CD14-positive monocyte (primary cell): ENCODE measurements around the gene ZP4. TPM values are rescaled to one million over a fixed set of nuclear protein-coding genes. Genes with fewer than 3 reads are reported as not detected.

Experiments used
- DNase-seq, 3 donors: peaks; one replicate each; pipeline ENCODE4 v3.0.0-alpha.2; 2011 to 2022
- H2AFZ ChIP-seq: 2 replicates; pipeline ENCODE4 v1.6.0; 2012; ENCODE audit warnings: mild to moderate bottlenecking, low read depth, low read length, inconsistent platforms; ENCODE audit not compliant: insufficient read depth, poor library complexity, severe bottlenecking
- H3K27ac ChIP-seq, 2 donors: 1 replicate in 1 of 2; 2 replicates in 1 of 2; pipeline ENCODE4 v1.5.1; 2012 to 2013; ENCODE audit warnings: low read length in 2 of 2, control low read depth in 1 of 2, inconsistent platforms in 1 of 2, low read depth in 1 of 2, mild to moderate bottlenecking in 1 of 2
- H3K27me3 ChIP-seq, 2 donors: one replicate each; pipeline versions ENCODE4 v1.6.0 to v1.6.1; 2011 to 2013; ENCODE audit warnings: low read length in 2 of 2; ENCODE audit not compliant: control insufficient read depth in 2 of 2, insufficient read depth in 2 of 2
- H3K36me3 ChIP-seq, 2 donors: replicated peaks in 1 of 2; 1 replicate in 1 of 2; 2 replicates in 1 of 2; pipeline versions ENCODE4 v1.5.1 to v1.6.1; 2012 to 2013; ENCODE audit warnings: low read length in 2 of 2, control low read depth in 1 of 2, inconsistent platforms in 1 of 2, mild to moderate bottlenecking in 1 of 2; ENCODE audit not compliant: insufficient read depth in 2 of 2, control insufficient read depth in 1 of 2
- H3K4me1 ChIP-seq, 2 donors: 1 replicate in 1 of 2; 2 replicates in 1 of 2; pipeline versions ENCODE4 v1.5.1 to v1.6.1; 2012 to 2013; ENCODE audit warnings: low read length in 2 of 2, control low read depth in 1 of 2, inconsistent platforms in 1 of 2, mild to moderate bottlenecking in 1 of 2, moderate library complexity in 1 of 2; ENCODE audit not compliant: insufficient read depth in 2 of 2, control insufficient read depth in 1 of 2
- H3K4me2 ChIP-seq: replicated peaks from 2 replicates; pipeline ENCODE3; 2012; ENCODE audit warnings: low read length, moderate library complexity, mild to moderate bottlenecking; ENCODE audit not compliant: poor library complexity, severe bottlenecking; ENCODE audit errors: extremely low read depth
- H3K4me3 ChIP-seq, 3 experiments: fragments of 200-600 bp in 1 of 3; sonication (generic) in 1 of 3; replicated peaks in 1 of 3; 1 replicate in 2 of 3; 2 replicates in 1 of 3; pipeline ENCODE4 v1.5.1; 2011 to 2013; ENCODE audit warnings: low read length in 3 of 3, mild to moderate bottlenecking in 3 of 3, control low read depth in 2 of 3, low read depth in 2 of 3, inconsistent platforms in 1 of 3, moderate library complexity in 1 of 3
- H3K79me2 ChIP-seq: 2 replicates; pipeline ENCODE4 v1.6.0; 2012; ENCODE audit warnings: mild to moderate bottlenecking, control low read depth, inconsistent platforms, low read length, moderate library complexity; ENCODE audit not compliant: insufficient read depth
- H3K9ac ChIP-seq: 2 replicates; pipeline ENCODE4 v1.6.0; 2017; ENCODE audit warnings: low read length, mild to moderate bottlenecking; ENCODE audit not compliant: insufficient read depth, poor library complexity, severe bottlenecking
- H3K9me3 ChIP-seq, 2 donors: replicated peaks in 1 of 2; 1 replicate in 1 of 2; 2 replicates in 1 of 2; pipeline versions ENCODE4 v1.5.1 to v1.6.1; 2012 to 2013; ENCODE audit warnings: low read length in 2 of 2, control low read depth in 1 of 2; ENCODE audit not compliant: control insufficient read depth in 1 of 2, insufficient read depth in 1 of 2
- H4K20me1 ChIP-seq: 2 replicates; pipeline ENCODE4 v1.6.0; 2012; ENCODE audit warnings: mild to moderate bottlenecking, low read length, control low read depth, moderate library complexity; ENCODE audit not compliant: insufficient read depth
- H3K27ac Mint-ChIP-seq, 7 donors: one replicate each; pipeline ENCODE4 v1.8.0; 2020; ENCODE audit warnings: mild to moderate bottlenecking in 7 of 7, mixed read lengths in 7 of 7, moderate library complexity in 6 of 7, inconsistent platforms in 2 of 7
- H3K27me3 Mint-ChIP-seq, 3 donors: one replicate each; pipeline ENCODE4 v1.8.0; 2021 to 2022; ENCODE audit warnings: low read depth in 3 of 3, mild to moderate bottlenecking in 3 of 3, mixed read lengths in 3 of 3, moderate library complexity in 3 of 3, inconsistent platforms in 1 of 3
- H3K36me3 Mint-ChIP-seq, 2 donors: one replicate each; pipeline ENCODE4 v1.8.0; 2020; ENCODE audit warnings: mixed read lengths in 2 of 2, inconsistent platforms in 1 of 2, mild to moderate bottlenecking in 1 of 2
- H3K4me1 Mint-ChIP-seq: one replicate; pipeline ENCODE4 v1.8.0; 2020; ENCODE audit warnings: mild to moderate bottlenecking, mixed read lengths
- H3K4me3 Mint-ChIP-seq, 2 donors: one replicate each; pipeline ENCODE4 v1.8.0; 2020; ENCODE audit warnings: mild to moderate bottlenecking in 2 of 2, mixed read lengths in 2 of 2, moderate library complexity in 1 of 2
- H3K9me3 Mint-ChIP-seq, 7 donors: one replicate each; pipeline ENCODE4 v1.8.0; 2020 to 2022; ENCODE audit warnings: mixed read lengths in 7 of 7, mild to moderate bottlenecking in 6 of 7, moderate library complexity in 6 of 7, inconsistent platforms in 2 of 7
- WGBS: methylation state at CpG from one replicate; pipeline ENCODE4 v1.1.5; 2013; ENCODE audit warnings: missing lambda C conversion rate; ENCODE audit not compliant: insufficient coverage; 5-methylcytosine and 5-hydroxymethylcytosine counted together
- intact Hi-C, 2 donors: fragments of 100-400 bp; cut with micrococcal nuclease; formaldehyde crosslinking; loops; one replicate each; pipeline versions ENCODE4 v1.15.0 to v1.15.1; 2023
- polyA plus RNA-seq, 3 donors: library from polyadenylated mRNA; depleted of rRNA in 1 of 3; unstranded in 2 of 3; stranded (reverse) in 1 of 3; fragments of 300-500 nt in 2 of 3; fragments of >200 nt in 1 of 3; fragmentation: Illumina TruSeq in 2 of 3; gene quantifications; 1 replicate in 2 of 3; 2 replicates in 1 of 3; pipeline ENCODE4 v1.2.3, GENCODE V29; 2012 to 2021
- TF ChIP-seq, protein P1 (sequence below): fragments of 200-600 bp; IDR thresholded peaks from one replicate; pipeline ENCODE4 v1.8.0; 2022; ENCODE audit warnings: antibody characterized with exemption, mild to moderate bottlenecking

Gene ZP4
- polyA plus RNA-seq, 3 donors: not detected

DNA sequence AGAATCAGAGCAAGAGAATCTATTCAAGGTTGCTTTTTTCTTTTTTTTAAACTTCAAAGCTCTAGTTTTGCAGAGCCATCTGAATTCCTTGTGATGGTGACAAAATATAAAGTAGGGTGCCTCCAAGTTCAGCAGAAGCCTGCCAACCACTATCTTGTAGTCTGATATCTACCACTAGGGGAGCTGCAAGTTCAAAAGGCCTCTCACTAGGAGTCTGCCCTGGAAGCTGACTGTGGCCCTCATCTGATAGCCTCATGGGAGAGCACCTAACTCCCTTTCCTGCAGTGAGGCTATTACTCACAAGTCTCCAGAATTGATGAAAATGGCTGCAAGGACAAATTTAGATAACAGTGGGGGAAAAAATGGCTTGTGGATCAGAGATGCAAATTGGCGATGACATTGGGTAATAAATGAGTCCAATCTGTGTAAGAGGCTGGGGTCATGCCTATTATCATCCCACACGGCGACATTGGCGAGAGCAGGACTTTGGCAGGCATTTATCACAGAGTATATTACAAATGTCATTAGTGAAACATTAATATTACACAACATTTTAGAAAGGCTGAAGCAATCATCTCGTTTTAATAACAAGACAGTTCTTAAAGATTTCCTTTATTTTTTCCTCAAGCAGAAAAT lies 10.7 kb upstream of the ZP4 start:
- Mint-ChIP-seq H3K27me3 (no peaks in the 10 kb centered on the region), H3K4me3 (no peak overlapping the region), H3K27ac (no peak overlapping the region), H3K9me3 (peaks cover 0 to 16% (median 6%) of the 10 kb centered on the region in 7 donors), H3K36me3 (no peaks in the 10 kb centered on the region), H3K4me1 (no peaks in the 10 kb centered on the region)
- H3K36me3 ChIP-seq: no peaks in the 10 kb centered on the region
- H3K4me2 ChIP-seq: no peak overlapping the region
- no peaks in the 10 kb centered on the region for H4K20me1 ChIP-seq
- no peaks in the 10 kb centered on the region for H3K79me2 ChIP-seq
- no peak overlapping the region for H3K9ac ChIP-seq
- no peaks in the 10 kb centered on the region for H3K4me1 ChIP-seq
- 0% methylated on average over 1 of the region's 5 CpGs for WGBS
- H3K27ac ChIP-seq: no peak overlapping the region
- TF ChIP-seq, protein P1, sequence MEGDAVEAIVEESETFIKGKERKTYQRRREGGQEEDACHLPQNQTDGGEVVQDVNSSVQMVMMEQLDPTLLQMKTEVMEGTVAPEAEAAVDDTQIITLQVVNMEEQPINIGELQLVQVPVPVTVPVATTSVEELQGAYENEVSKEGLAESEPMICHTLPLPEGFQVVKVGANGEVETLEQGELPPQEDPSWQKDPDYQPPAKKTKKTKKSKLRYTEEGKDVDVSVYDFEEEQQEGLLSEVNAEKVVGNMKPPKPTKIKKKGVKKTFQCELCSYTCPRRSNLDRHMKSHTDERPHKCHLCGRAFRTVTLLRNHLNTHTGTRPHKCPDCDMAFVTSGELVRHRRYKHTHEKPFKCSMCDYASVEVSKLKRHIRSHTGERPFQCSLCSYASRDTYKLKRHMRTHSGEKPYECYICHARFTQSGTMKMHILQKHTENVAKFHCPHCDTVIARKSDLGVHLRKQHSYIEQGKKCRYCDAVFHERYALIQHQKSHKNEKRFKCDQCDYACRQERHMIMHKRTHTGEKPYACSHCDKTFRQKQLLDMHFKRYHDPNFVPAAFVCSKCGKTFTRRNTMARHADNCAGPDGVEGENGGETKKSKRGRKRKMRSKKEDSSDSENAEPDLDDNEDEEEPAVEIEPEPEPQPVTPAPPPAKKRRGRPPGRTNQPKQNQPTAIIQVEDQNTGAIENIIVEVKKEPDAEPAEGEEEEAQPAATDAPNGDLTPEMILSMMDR: peak; percentile 11
- intact Hi-C loops: no loop called here
- no peak overlapping the region for H2AFZ ChIP-seq
- DNase-seq: no peak
- H3K9me3 ChIP-seq: peaks cover 0 to 3% of the 10 kb centered on the region in 2 donors
- H3K4me3 ChIP-seq: no peak overlapping the region
- no peaks in the 10 kb centered on the region for H3K27me3 ChIP-seq

DNA sequence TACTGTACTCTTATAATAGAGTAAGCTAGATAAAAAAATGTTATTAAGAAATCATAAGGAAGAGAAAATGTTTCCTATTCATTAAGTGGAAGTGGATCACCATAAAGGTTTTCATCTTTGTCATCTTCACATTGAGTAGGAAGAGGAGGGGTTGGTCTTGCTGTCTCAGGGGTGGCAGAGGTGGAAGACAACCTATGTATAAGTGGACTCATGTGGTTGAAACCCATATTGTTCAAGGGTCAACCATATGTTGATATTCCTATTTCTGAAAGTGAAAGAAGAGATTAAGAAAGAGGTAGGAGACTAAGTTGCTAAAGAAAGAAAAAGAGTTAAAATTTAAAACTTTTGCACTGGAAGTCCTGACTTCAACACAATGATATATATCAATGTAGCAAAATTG lies 4.9 kb upstream of the ZP4 start:
- H3K27ac Mint-ChIP-seq: no peak overlapping the region
- Histone ChIP-seq H3K36me3 (no peaks in the 10 kb centered on the region), H3K4me1 (no peaks in the 10 kb centered on the region), H2AFZ (no peak overlapping the region), H3K4me3 (no peak overlapping the region), H3K79me2 (no peaks in the 10 kb centered on the region), H3K9me3 (no peaks in the 10 kb centered on the region), H3K27ac (no peak overlapping the region), H4K20me1 (no peaks in the 10 kb centered on the region), H3K9ac (no peak overlapping the region), H3K27me3 (no peaks in the 10 kb centered on the region), H3K4me2 (no peak overlapping the region)
- peaks cover 0 to 23% (median 4%) of the 10 kb centered on the region in 7 donors for H3K9me3 Mint-ChIP-seq
- intact Hi-C loops: no loop called here
- peaks cover 0 to 1% (median 0%) of the 10 kb centered on the region in 3 donors for H3K27me3 Mint-ChIP-seq
- H3K4me1 Mint-ChIP-seq: no peaks in the 10 kb centered on the region
- DNase-seq: no peak
- H3K4me3 Mint-ChIP-seq: no peak overlapping the region
- no peaks in the 10 kb centered on the region for H3K36me3 Mint-ChIP-seq
- TF ChIP-seq, protein P1: no peak
